HEK293T (cell line): ENCODE measurements around the gene BPI.
"Not testable (repeated sequence)": the region's sequence is repeated elsewhere in the genome, so short reads cannot be mapped to it uniquely, and the experiment has no call there.

Experiments
- HDGF ChIP-seq: fragments of 450-650 bp; IDR thresholded peaks from 2 replicates; pipeline ENCODE4 v1.6.1; 2017; ENCODE audit warnings: antibody characterized with exemption, borderline replicate concordance
- LEF1 ChIP-seq: fragments of 450-650 bp; IDR thresholded peaks from 2 replicates; pipeline ENCODE4 v1.6.1; 2017; ENCODE audit warnings: mild to moderate bottlenecking, borderline replicate concordance
- PKNOX1 ChIP-seq: fragments of 450-650 bp; IDR thresholded peaks from 2 replicates; pipeline ENCODE4 v1.6.1; 2016
- TARDBP ChIP-seq: fragments of 450-650 bp; IDR thresholded peaks from 2 replicates; pipeline ENCODE4 v1.6.1; 2016

- TF ChIP-seq TARDBP, HDGF, LEF1, PKNOX1: not testable (repeated sequence)
Observed at GRCh38 chr20:38281176-38281915, 22.6 kb upstream of the BPI start.
